ENCODE data around the gene TTYH3.

DNA sequence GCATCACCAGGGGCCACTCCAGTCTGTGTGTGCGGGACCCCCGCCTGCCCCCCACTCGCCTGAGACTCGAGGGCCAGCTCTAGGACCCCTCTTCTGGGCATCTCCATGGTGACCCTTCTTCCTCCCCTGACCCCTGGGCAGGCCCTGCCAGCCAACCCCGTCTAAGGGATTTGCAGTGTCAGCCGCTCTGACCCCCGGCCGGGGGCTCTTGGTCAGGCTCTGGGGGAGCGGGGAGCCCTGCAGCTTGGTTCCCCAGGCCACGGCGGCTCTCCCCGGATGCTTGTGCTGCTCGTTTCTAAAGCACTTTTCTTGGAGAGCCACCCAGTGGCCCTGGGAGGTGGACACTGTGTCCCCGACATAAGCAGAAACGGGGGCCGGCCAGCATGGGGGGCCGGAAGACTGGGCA, 5.3 kb downstream of the TTYH3 start:
- TF ChIP-seq EP300 (IDR thresholded peaks at IDR 0.05; ENCODE audit: borderline replicate concordance), result no peak
- TF ChIP-seq, protein P1, sequence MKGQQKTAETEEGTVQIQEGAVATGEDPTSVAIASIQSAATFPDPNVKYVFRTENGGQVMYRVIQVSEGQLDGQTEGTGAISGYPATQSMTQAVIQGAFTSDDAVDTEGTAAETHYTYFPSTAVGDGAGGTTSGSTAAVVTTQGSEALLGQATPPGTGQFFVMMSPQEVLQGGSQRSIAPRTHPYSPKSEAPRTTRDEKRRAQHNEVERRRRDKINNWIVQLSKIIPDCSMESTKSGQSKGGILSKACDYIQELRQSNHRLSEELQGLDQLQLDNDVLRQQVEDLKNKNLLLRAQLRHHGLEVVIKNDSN (IDR thresholded peaks at IDR 0.05), result no peak
- TF ChIP-seq, protein P2, sequence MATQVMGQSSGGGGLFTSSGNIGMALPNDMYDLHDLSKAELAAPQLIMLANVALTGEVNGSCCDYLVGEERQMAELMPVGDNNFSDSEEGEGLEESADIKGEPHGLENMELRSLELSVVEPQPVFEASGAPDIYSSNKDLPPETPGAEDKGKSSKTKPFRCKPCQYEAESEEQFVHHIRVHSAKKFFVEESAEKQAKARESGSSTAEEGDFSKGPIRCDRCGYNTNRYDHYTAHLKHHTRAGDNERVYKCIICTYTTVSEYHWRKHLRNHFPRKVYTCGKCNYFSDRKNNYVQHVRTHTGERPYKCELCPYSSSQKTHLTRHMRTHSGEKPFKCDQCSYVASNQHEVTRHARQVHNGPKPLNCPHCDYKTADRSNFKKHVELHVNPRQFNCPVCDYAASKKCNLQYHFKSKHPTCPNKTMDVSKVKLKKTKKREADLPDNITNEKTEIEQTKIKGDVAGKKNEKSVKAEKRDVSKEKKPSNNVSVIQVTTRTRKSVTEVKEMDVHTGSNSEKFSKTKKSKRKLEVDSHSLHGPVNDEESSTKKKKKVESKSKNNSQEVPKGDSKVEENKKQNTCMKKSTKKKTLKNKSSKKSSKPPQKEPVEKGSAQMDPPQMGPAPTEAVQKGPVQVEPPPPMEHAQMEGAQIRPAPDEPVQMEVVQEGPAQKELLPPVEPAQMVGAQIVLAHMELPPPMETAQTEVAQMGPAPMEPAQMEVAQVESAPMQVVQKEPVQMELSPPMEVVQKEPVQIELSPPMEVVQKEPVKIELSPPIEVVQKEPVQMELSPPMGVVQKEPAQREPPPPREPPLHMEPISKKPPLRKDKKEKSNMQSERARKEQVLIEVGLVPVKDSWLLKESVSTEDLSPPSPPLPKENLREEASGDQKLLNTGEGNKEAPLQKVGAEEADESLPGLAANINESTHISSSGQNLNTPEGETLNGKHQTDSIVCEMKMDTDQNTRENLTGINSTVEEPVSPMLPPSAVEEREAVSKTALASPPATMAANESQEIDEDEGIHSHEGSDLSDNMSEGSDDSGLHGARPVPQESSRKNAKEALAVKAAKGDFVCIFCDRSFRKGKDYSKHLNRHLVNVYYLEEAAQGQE (IDR thresholded peaks at IDR 0.05; ENCODE audit: low read depth), result no peak
- TF ChIP-seq, protein P3, sequence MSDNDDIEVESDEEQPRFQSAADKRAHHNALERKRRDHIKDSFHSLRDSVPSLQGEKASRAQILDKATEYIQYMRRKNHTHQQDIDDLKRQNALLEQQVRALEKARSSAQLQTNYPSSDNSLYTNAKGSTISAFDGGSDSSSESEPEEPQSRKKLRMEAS (IDR thresholded peaks at IDR 0.05), result no peak
- TF ChIP-seq RAD21 (IDR thresholded peaks at IDR 0.05; ENCODE audit: low read depth), result no peak
- TF ChIP-seq NFIC (IDR thresholded peaks at IDR 0.05), result no peak
- no peak for TF ChIP-seq YY1 (IDR thresholded peaks at IDR 0.05; ENCODE audit: low read depth)
